Breast epithelium (tissue), 4 donors: ENCODE results near the gene GOLGA6L2. TPM values are rescaled to one million over a fixed set of nuclear protein-coding genes. Genes with fewer than 3 reads are reported as not detected.
A peak's percentile ranks its signal among the peaks of the same experiment; 100 is the strongest.

Experiments
- DNase-seq, 2 donors: peaks; one replicate each; pipeline ENCODE4 v3.0.0-alpha.2; 2019; ENCODE audit warnings: low spot score in 2 of 2
- H3K27ac ChIP-seq, 2 donors: fragments of 200-600 bp; sonication (generic) in 1 of 2; one replicate each; pipeline ENCODE4 v1.5.1; 2016 to 2019; ENCODE audit warnings: mild to moderate bottlenecking in 1 of 2
- H3K27me3 ChIP-seq, 2 donors: fragments of 200-600 bp; sonication (generic) in 1 of 2; one replicate each; pipeline versions ENCODE4 v1.5.1 to v1.6.0; 2017 to 2019; ENCODE audit warnings: control low read depth in 1 of 2, mild to moderate bottlenecking in 1 of 2
- H3K36me3 ChIP-seq: fragments of 200-600 bp; one replicate; pipeline ENCODE4 v1.5.1; 2019
- H3K4me1 ChIP-seq, 2 donors: fragments of 200-600 bp; sonication (generic); one replicate each; pipeline ENCODE4 v1.5.1; 2016 to 2019; ENCODE audit warnings: control low read depth in 1 of 2
- H3K4me3 ChIP-seq, 3 donors: fragments of 200-600 bp; sonication (generic); 1 replicate in 2 of 3; 2 replicates in 1 of 3; pipeline ENCODE4 v1.5.1; 2016 to 2019; ENCODE audit warnings: mild to moderate bottlenecking in 3 of 3, moderate library complexity in 2 of 3
- H3K9me3 ChIP-seq, 2 donors: fragments of 200-600 bp; sonication (generic) in 1 of 2; one replicate each; pipeline ENCODE4 v1.5.1; 2016 to 2019; ENCODE audit warnings: control low read depth in 1 of 2
- POLR2A ChIP-seq: fragments of 450-650 bp; IDR thresholded peaks from one replicate; pipeline ENCODE4 v1.6.1; 2016; ENCODE audit warnings: antibody characterized with exemption, mild to moderate bottlenecking, moderate library complexity
- POLR2AphosphoS5 ChIP-seq, 3 donors: sonication (generic); formaldehyde crosslinking; IDR thresholded peaks; one replicate each; pipeline ENCODE4 v1.6.1; 2017; ENCODE audit warnings: antibody characterized with exemption in 3 of 3
- intact Hi-C: fragments of 100-400 bp; cut with DNase I; formaldehyde crosslinking; loops from one replicate; pipeline ENCODE4 v1.15.1; 2023; ENCODE audit warnings: low total_unique reads
- total RNA-seq, 3 donors: library from RNA; depleted of rRNA; stranded (reverse); fragments of >200 nt; gene quantifications; one replicate each; pipeline ENCODE4 v1.1.0, GENCODE V29; 2016
- TF ChIP-seq, protein P1 (sequence below), 3 donors: fragments of 450-650 bp; IDR thresholded peaks; one replicate each; pipeline ENCODE4 v1.5.1; 2016 to 2017; ENCODE audit warnings: antibody characterized with exemption in 3 of 3, mild to moderate bottlenecking in 3 of 3, moderate library complexity in 3 of 3

The GOLGA6L2 gene
- total RNA-seq, 3 donors from 2014 or later, result not detected

DNA sequence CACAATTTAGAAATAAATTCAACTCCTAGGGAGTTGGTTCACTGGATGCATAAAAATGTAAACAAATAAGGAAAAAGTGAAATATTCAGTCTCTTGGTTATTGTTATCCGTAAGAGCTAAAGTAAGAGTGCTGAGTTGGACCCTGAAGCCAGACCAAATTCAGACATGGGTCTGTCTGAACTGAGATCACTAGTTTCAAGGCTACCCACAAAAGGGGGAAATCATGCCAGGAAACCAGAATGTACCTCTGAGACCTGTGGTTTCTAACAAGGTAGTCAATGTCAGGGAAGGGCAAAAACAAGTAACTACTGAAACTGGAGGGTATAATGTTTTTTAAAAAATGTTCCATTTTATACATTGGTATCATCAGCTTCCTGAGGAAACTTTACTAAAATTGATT, 35.2 kb upstream of the GOLGA6L2 start:
- TF ChIP-seq POLR2AphosphoS5 (IDR thresholded peaks at IDR 0.05) (no peak), POLR2A (no peak)
- TF ChIP-seq, protein P1, sequence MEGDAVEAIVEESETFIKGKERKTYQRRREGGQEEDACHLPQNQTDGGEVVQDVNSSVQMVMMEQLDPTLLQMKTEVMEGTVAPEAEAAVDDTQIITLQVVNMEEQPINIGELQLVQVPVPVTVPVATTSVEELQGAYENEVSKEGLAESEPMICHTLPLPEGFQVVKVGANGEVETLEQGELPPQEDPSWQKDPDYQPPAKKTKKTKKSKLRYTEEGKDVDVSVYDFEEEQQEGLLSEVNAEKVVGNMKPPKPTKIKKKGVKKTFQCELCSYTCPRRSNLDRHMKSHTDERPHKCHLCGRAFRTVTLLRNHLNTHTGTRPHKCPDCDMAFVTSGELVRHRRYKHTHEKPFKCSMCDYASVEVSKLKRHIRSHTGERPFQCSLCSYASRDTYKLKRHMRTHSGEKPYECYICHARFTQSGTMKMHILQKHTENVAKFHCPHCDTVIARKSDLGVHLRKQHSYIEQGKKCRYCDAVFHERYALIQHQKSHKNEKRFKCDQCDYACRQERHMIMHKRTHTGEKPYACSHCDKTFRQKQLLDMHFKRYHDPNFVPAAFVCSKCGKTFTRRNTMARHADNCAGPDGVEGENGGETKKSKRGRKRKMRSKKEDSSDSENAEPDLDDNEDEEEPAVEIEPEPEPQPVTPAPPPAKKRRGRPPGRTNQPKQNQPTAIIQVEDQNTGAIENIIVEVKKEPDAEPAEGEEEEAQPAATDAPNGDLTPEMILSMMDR (IDR thresholded peaks at IDR 0.05), result no peak
- Histone ChIP-seq H3K27ac (no peak overlapping the region), H3K36me3 (no peaks in the 10 kb centered on the region), H3K4me1 (no peaks in the 10 kb centered on the region), H3K9me3 (no peaks in the 10 kb centered on the region), H3K4me3 (no peak overlapping the region), H3K27me3 (no peaks in the 10 kb centered on the region)
- DNase-seq, result no peak
- intact Hi-C loops, result no loop called here

DNA sequence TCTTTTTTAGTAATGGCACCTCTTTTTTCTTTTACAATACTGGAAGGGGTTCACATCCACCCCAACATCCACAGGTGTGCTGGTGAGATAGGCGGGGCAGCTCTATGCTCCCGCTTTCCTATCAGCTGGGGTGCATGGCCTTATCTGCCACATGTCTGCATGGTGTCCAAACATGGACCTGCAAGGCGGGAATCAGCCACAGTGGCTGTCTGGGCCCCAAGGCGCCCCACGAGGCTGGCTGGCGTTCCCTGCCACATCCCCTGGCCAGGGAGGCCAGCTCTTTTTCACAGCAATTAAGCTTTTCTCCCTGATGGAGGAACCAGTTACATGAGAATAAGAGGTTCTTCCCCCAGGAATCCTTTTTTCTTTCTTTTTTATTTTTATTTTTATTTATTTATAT, 30.9 kb upstream of the GOLGA6L2 start:
- H3K9me3 ChIP-seq, result no peaks in the 10 kb centered on the region
- TF ChIP-seq POLR2AphosphoS5 (IDR thresholded peaks at IDR 0.05) (no peak), POLR2A (no peak)
- TF ChIP-seq, protein P1 (IDR thresholded peaks at IDR 0.05), result no peak
- intact Hi-C loops, result no loop called here
- H3K36me3 ChIP-seq, result no peaks in the 10 kb centered on the region
- H3K27ac ChIP-seq, result no peak overlapping the region
- no peaks in the 10 kb centered on the region for H3K27me3 ChIP-seq
- no peaks in the 10 kb centered on the region for H3K4me1 ChIP-seq
- DNase-seq, result no peak
- H3K4me3 ChIP-seq, result no peak overlapping the region

DNA sequence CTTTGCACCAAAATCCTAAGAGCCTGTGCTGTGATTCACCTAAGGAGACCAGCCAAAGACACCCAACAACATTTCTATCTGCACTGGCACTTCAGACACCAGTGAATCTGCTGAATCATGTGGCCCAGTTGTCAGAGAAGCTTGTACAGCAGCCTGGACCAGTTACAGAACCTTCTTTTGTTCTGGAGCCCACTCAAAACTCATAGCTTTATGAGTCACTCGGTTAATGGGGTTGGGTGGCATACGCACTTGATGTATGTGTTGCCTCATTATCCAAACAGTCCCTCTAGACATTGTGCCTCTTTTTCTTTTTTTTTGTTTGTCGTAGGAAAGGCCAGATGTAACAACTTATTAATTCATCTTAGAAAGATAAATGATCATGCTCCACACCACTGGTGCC, 25.6 kb upstream of the GOLGA6L2 start:
- DNase-seq, result no peak
- no peaks in the 10 kb centered on the region for H3K27me3 ChIP-seq
- intact Hi-C loops, result no loop called here
- no peak overlapping the region for H3K27ac ChIP-seq
- no peaks in the 10 kb centered on the region for H3K36me3 ChIP-seq
- no peak for TF ChIP-seq POLR2A
- no peak for TF ChIP-seq POLR2AphosphoS5 (IDR thresholded peaks at IDR 0.05)
- TF ChIP-seq, protein P1 (IDR thresholded peaks at IDR 0.05), result no peak
- no peaks in the 10 kb centered on the region for H3K9me3 ChIP-seq
- H3K4me1 ChIP-seq, result no peaks in the 10 kb centered on the region
- no peak overlapping the region for H3K4me3 ChIP-seq

DNA sequence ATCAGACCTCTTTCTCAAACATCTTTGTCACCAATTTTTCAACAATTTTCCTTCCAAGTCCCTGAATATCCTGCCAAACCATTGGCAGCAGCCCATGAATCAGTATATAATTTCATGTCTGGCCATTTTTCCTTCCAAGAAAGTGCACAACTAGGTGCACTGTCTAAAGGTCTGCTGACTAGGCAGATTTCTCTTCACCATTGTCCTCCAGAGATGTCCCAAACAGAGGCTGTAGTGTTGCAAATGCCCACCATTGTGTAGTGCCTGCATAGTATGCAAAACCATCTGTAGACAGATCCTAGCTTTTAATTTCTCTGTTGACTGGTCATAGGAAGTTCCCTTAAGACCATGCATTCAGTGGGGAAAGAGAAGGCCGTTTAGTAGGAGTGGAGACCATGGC, 25.0 kb upstream of the GOLGA6L2 start:
- no peak for DNase-seq
- no peaks in the 10 kb centered on the region for H3K9me3 ChIP-seq
- no peak for TF ChIP-seq POLR2A
- TF ChIP-seq, protein P1 (IDR thresholded peaks at IDR 0.05), result no peak
- TF ChIP-seq POLR2AphosphoS5 (IDR thresholded peaks at IDR 0.05), result no peak
- H3K4me1 ChIP-seq, result no peaks in the 10 kb centered on the region
- H3K36me3 ChIP-seq, result no peaks in the 10 kb centered on the region
- no peaks in the 10 kb centered on the region for H3K27me3 ChIP-seq
- H3K4me3 ChIP-seq, result no peak overlapping the region
- intact Hi-C loops, result no loop called here
- H3K27ac ChIP-seq, result no peak overlapping the region

DNA sequence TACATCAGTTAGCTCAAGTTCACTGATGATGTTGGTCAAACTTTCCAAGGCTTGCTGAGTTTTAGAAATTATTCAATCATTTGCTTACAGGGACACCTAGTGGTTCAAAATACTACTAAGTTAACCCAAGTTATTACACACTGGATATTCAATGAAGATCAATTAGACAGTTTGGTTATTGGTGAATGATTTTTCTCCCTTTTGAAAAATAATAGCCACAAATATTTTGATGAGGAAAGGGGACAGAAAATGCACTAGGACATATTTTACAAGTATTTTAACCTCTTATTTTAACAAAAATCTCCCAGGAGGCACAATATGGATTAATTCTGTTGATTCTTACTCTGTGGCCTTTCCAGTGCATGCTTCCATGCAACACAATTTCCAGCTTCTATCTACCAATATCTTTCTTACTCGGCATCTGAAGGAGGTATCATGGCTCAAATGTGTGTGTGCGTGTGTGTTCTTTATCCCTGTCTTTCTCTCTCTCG, 20.1 kb upstream of the GOLGA6L2 start:
- intact Hi-C loops, result no loop called here
- TF ChIP-seq POLR2AphosphoS5 (IDR thresholded peaks at IDR 0.05) (no peak), POLR2A (no peak)
- TF ChIP-seq, protein P1 (IDR thresholded peaks at IDR 0.05), result peak in 1 of 3 donors; percentile 31
- Histone ChIP-seq H3K27ac (no peak overlapping the region), H3K27me3 (no peaks in the 10 kb centered on the region), H3K4me3 (no peak overlapping the region), H3K9me3 (no peaks in the 10 kb centered on the region), H3K36me3 (no peaks in the 10 kb centered on the region), H3K4me1 (no peaks in the 10 kb centered on the region)
- DNase-seq, result no peak
